ENCODE results near the gene THOC6.

Gene THOC6

GRCh38 chr16:3019594-3020246 lies 4.1 kb upstream of the THOC6 start (continued):
- TF ChIP-seq HOXA7 (CRISPR knock-in tag; IDR thresholded peaks at IDR 0.05; ENCODE audit: borderline replicate concordance), result no peak
- TF ChIP-seq FEZF1 (tag by site-specific recombination; IDR thresholded peaks at IDR 0.05), result no peak
- TF ChIP-seq ZNF48 (tag by site-specific recombination; IDR thresholded peaks at IDR 0.05), result no peak
- peak; percentile 34; the same call in 1 of the 2 replicates for TF ChIP-seq KLF7 (tag by site-specific recombination; IDR thresholded peaks at IDR 0.05; ENCODE audit: borderline replicate concordance)
- peak; percentile 91 for TF ChIP-seq ZNF433 (tag by site-specific recombination; IDR thresholded peaks at IDR 0.05; ENCODE audit: low read depth)
- TF ChIP-seq ZNF529 (tag by site-specific recombination; IDR thresholded peaks at IDR 0.05; ENCODE audit: insufficient replicate concordance), result no peak
- TF ChIP-seq ZNF184 (tag by site-specific recombination; IDR thresholded peaks at IDR 0.05), result no peak
- TF ChIP-seq ZNF423 (tag by site-specific recombination; IDR thresholded peaks at IDR 0.05), result no peak
- TF ChIP-seq ZNF324 (tag by site-specific recombination; IDR thresholded peaks at IDR 0.05), result no peak
- TF ChIP-seq, protein P1, sequence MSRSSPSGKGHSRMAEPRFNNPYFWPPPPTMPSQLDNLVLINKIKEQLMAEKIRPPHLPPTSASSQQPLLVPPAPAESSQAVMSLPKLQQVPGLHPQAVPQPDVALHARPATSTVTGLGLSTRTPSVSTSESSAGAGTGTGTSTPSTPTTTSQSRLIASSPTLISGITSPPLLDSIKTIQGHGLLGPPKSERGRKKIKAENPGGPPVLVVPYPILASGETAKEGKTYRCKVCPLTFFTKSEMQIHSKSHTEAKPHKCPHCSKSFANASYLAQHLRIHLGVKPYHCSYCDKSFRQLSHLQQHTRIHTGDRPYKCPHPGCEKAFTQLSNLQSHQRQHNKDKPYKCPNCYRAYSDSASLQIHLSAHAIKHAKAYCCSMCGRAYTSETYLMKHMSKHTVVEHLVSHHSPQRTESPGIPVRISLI (tag by site-specific recombination; IDR thresholded peaks at IDR 0.05), result no peak
- TF ChIP-seq ZNF624 (tag by site-specific recombination; IDR thresholded peaks at IDR 0.05), result no peak
- TF ChIP-seq ZNF18 (tag by site-specific recombination; IDR thresholded peaks at IDR 0.05), result 0 out of 2 replicates have a peak, but pooled peaks have one; percentile 44
- TF ChIP-seq ZNF37A (tag by site-specific recombination; IDR thresholded peaks at IDR 0.05), result no peak
- no peak for TF ChIP-seq ZNF248 (tag by site-specific recombination; IDR thresholded peaks at IDR 0.05)
- no peak for TF ChIP-seq IKZF3 (tag by site-specific recombination; IDR thresholded peaks at IDR 0.05)
- TF ChIP-seq ZXDB (tag by site-specific recombination; IDR thresholded peaks at IDR 0.05), result peak; percentile 52; the same call in 1 of the 2 replicates
- TF ChIP-seq GLI2 (tag by site-specific recombination; IDR thresholded peaks at IDR 0.05; ENCODE audit: borderline replicate concordance, low read depth), result no peak; the same call in 1 of the 2 replicates
- TF ChIP-seq ZNF211 (tag by site-specific recombination; IDR thresholded peaks at IDR 0.05; ENCODE audit: low read depth), result no peak
- no peak for TF ChIP-seq ZNF416 (tag by site-specific recombination; IDR thresholded peaks at IDR 0.05)
- TF ChIP-seq, protein P2, sequence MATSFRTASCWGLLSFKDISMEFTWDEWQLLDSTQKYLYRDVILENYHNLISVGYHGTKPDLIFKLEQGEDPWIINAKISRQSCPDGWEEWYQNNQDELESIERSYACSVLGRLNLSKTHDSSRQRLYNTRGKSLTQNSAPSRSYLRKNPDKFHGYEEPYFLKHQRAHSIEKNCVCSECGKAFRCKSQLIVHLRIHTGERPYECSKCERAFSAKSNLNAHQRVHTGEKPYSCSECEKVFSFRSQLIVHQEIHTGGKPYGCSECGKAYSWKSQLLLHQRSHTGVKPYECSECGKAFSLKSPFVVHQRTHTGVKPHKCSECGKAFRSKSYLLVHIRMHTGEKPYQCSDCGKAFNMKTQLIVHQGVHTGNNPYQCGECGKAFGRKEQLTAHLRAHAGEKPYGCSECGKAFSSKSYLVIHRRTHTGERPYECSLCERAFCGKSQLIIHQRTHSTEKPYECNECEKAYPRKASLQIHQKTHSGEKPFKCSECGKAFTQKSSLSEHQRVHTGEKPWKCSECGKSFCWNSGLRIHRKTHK (tag by site-specific recombination; IDR thresholded peaks at IDR 0.05), result no peak
- TF ChIP-seq ZNF221 (tag by site-specific recombination; IDR thresholded peaks at IDR 0.05; ENCODE audit: borderline replicate concordance), result no peak
- no peak for TF ChIP-seq ZNF747 (tag by site-specific recombination; IDR thresholded peaks at IDR 0.05)
- TF ChIP-seq ZNF2 (tag by site-specific recombination; IDR thresholded peaks at IDR 0.05), result peak; percentile 37; the same call in 1 of the 2 replicates
- TF ChIP-seq, protein P3, sequence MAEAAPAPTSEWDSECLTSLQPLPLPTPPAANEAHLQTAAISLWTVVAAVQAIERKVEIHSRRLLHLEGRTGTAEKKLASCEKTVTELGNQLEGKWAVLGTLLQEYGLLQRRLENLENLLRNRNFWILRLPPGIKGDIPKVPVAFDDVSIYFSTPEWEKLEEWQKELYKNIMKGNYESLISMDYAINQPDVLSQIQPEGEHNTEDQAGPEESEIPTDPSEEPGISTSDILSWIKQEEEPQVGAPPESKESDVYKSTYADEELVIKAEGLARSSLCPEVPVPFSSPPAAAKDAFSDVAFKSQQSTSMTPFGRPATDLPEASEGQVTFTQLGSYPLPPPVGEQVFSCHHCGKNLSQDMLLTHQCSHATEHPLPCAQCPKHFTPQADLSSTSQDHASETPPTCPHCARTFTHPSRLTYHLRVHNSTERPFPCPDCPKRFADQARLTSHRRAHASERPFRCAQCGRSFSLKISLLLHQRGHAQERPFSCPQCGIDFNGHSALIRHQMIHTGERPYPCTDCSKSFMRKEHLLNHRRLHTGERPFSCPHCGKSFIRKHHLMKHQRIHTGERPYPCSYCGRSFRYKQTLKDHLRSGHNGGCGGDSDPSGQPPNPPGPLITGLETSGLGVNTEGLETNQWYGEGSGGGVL (tag by site-specific recombination; IDR thresholded peaks at IDR 0.05), result no peak
- 0 out of 2 replicates have a peak, but pooled peaks have one; percentile 30 for TF ChIP-seq OVOL3 (tag by site-specific recombination; IDR thresholded peaks at IDR 0.05)
- TF ChIP-seq ZBTB6 (tag by site-specific recombination; IDR thresholded peaks at IDR 0.05), result no peak
- no peak for TF ChIP-seq ZNF174 (tag by site-specific recombination; IDR thresholded peaks at IDR 0.05)
- TF ChIP-seq RBAK (tag by site-specific recombination; IDR thresholded peaks at IDR 0.05), result 0 out of 2 replicates have a peak, but pooled peaks have one; percentile 61
- no peak for TF ChIP-seq ZNF132 (tag by site-specific recombination; IDR thresholded peaks at IDR 0.05; ENCODE audit: borderline replicate concordance)
- TF ChIP-seq GLI4 (tag by site-specific recombination; IDR thresholded peaks at IDR 0.05), result no peak
- TF ChIP-seq REPIN1 (tag by site-specific recombination; IDR thresholded peaks at IDR 0.05; ENCODE audit: low read depth), result no peak
- TF ChIP-seq ZSCAN18 (tag by site-specific recombination; IDR thresholded peaks at IDR 0.05), result no peak

Measured in HEK293 (cell line).